ENCODE measurements around the gene GM2A. TPM values are rescaled to one million over a fixed set of nuclear protein-coding genes. Genes with fewer than 3 reads are reported as not detected.

Gene GM2A
- total and polyA plus RNA-seq, 9 of the 15 experiments (the other 6 are each of a cell fraction or from before 2014, with no cell fraction given) = 5.8 to 36.0 (median 10.0) TPM

DNA sequence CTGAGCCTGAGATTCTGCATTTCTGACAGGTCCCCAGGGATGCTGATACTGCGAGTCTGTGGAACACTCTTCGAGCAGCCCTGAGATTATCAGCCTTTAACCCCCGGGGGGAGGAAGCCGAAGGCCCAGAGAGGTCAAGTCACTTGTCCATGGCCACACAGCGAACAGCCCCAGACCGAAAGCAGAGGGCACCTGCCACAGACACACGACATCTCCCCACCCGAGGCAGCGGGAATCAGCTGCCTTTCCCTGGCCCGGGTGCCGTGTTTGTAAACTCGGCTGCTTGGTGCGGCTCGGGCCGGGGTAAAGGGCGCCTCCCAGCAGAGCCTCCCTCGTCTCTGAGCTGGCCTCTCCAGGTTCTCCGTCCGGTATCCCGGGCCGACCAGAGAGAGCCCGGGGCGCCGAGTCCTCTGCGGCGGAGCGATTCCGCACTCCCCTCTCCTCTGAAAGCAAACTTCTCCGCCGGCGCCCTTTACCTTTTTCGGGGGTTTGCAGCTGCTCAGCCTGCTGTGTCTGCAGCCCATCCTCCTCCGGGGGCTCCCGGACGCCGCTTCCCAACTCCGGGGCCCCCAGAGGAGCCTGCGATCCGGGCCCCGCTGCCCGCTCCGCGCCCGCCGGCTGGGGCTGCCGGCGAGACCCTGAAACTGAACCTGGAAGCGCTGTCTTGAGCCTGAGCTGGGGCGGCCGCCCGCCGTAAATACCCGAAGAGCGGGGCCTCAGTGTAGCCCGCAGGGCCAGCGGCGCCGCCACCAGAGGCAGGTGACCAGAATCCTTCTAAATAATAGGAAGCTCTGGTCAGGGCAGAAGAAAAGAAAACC is 29.3 kb upstream of the GM2A start, which contains the start of gene CCDC69 (continued):
- peak; percentile 50 for TF ChIP-seq AFF4 (CRISPR knock-in tag; IDR thresholded peaks at IDR 0.05)
- TF ChIP-seq NCOA6 (IDR thresholded peaks at IDR 0.05) = no peak
- no peak for TF ChIP-seq NCOA1 (IDR thresholded peaks at IDR 0.05; ENCODE audit: low read depth)
- TF ChIP-seq, protein P1, sequence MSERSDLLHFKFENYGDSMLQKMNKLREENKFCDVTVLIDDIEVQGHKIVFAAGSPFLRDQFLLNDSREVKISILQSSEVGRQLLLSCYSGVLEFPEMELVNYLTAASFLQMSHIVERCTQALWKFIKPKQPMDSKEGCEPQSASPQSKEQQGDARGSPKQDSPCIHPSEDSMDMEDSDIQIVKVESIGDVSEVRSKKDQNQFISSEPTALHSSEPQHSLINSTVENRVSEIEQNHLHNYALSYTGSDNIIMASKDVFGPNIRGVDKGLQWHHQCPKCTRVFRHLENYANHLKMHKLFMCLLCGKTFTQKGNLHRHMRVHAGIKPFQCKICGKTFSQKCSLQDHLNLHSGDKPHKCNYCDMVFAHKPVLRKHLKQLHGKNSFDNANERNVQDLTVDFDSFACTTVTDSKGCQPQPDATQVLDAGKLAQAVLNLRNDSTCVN (CRISPR knock-in tag; IDR thresholded peaks at IDR 0.05) = no peak
- peak; percentile 28; the same call in 1 of the 2 replicates for TF ChIP-seq ESRRA (IDR thresholded peaks at IDR 0.05; ENCODE audit: borderline replicate concordance, low read depth)
- TF ChIP-seq NONO (IDR thresholded peaks at IDR 0.05; ENCODE audit: low read depth in 2 of 2, low read length in 1 of 2) = peak in 1 of 2 experiments; percentile 51; a peak in 1 of 4 replicates
- TF ChIP-seq RBM17 (IDR thresholded peaks at IDR 0.05; ENCODE audit: borderline replicate concordance, low read depth, low read length) = no peak
- TF ChIP-seq NR2C2 (CRISPR knock-in tag; IDR thresholded peaks at IDR 0.05) = no peak
- peak; percentile 27; the same call in 1 of the 2 replicates for TF ChIP-seq NR2C2 (tag; IDR thresholded peaks at IDR 0.05)
- TF ChIP-seq ATF1 (CRISPR knock-in tag; IDR thresholded peaks at IDR 0.05) = no peak
- peak; percentile 40; the same call in 1 of the 2 replicates for TF ChIP-seq ATF1 (tag; IDR thresholded peaks at IDR 0.05)
- TF ChIP-seq ZNF561 (CRISPR knock-in tag; conservative IDR thresholded peaks at IDR 0.05) = no peak
- no peak for TF ChIP-seq ZBTB17 (CRISPR knock-in tag; IDR thresholded peaks at IDR 0.05)
- peak; percentile 89 for TF ChIP-seq MAFK (IDR thresholded peaks at IDR 0.05; ENCODE audit: low read length)
- TF ChIP-seq TARDBP (IDR thresholded peaks at IDR 0.05) = 0 out of 2 replicates have a peak, but pooled peaks have one; percentile 56
- peak; percentile 99 for TF ChIP-seq BRD9 (IDR thresholded peaks at IDR 0.05; ENCODE audit: low read depth, partially characterized antibody)
